Endometrial microvascular endothelial cells (primary cell): ENCODE data around the gene TGFBR3. TPM values are rescaled to one million over a fixed set of nuclear protein-coding genes. Genes with fewer than 3 reads are reported as not detected.
"Not testable (repeated sequence)": the region's sequence is repeated elsewhere in the genome, so short reads cannot be mapped to it uniquely, and the experiment has no call there.

Experiments used
- in situ Hi-C: cut with HindIII; loops from 2 replicates; pipeline ENCODE4 v1.10.0; 2017; ENCODE audit warnings: low sequenced_read_pairs, low pct_unique_long_range_greater_than_20kb; ENCODE audit errors: inconsistent ontology term
- total RNA-seq: library from RNA; depleted of rRNA; stranded (reverse); fragments of >200 nt; gene quantifications from one replicate; pipeline ENCODE4 v1.2.3, GENCODE V29; 2015; ENCODE audit errors: inconsistent ontology term

TGFBR3 gene
- total RNA-seq, 1 donor from 2014 or later = 17.8 TPM

DNA sequence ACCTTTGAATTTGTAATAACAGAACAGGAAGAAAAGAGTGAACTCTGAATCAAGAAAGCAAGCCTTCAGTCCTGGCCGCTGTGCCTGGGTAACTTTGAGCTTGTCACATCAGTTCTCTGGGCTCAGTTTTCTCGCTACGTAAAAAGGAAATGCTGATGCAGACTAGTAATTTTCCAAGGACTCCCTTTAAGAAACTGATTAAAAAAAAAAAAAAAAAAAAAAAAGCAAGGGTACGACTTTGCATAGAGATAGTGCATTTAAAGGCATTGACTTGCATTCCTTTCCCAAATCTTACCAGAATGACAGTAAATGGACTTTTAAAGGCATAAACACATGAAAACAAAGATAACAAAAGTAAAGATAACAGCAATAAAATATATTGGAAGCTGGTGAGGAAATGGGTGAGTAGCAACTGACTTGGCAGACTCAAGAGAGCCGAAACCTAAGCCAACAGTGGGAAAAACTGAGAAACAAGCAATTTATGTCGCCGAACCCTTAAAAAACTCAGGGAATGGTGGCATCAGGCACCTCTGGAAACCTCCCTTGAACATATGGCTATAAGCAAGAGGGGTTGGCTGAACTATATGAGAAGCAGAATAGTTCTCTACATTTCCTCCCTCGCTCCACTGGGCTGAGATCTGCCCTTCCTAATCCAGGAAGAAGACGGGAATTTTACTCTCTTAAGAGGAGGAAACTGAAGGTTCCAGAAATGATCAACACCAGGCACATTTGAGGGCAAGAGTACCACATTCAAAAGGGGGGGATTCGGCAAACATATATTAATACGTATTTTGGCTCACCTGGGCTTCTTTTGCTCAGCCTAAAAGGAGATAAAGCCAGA is 196.1 kb downstream of the TGFBR3 start:
- in situ Hi-C loops = no loop called here

DNA sequence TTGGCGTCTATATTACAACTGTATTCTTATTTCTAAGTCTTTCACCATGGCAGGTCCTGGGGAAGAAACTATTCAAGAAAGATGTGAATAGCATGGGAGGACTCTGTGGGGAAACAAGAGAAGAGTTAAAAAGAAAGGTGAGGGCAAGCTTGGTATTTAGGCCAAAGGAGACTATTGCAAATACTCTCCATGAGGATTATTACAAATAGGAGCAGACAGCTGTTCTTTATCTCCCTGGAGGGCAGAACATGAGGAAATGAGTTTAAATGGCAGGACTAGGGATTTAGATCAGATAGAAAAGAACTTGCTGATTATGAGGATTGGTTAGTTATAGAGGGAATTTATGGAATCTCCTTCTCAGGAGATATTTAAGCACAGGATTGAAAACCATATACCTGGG is 198.5 kb downstream of the TGFBR3 start:
- in situ Hi-C loops = no loop called here

DNA sequence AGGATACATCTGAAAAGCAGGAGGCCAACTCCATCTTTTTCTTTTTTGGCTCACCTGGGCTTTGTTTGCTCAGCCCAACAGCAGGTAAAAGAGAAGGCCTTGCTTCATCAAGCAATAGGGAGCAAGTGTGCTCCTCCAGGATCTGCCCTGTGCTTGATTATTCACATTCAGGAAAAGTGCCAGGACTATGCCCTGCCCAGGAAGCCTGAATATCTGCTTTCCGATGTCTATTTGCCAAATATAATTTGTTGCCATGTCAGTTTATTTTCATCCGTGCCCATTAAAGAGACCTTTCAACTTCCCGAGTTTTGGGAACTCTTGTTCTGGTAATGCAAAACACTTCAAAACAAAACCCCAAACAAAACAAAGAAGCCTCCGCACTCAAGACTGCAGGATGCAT is 200.0 kb downstream of the TGFBR3 start:
- in situ Hi-C loops = no loop called here

DNA sequence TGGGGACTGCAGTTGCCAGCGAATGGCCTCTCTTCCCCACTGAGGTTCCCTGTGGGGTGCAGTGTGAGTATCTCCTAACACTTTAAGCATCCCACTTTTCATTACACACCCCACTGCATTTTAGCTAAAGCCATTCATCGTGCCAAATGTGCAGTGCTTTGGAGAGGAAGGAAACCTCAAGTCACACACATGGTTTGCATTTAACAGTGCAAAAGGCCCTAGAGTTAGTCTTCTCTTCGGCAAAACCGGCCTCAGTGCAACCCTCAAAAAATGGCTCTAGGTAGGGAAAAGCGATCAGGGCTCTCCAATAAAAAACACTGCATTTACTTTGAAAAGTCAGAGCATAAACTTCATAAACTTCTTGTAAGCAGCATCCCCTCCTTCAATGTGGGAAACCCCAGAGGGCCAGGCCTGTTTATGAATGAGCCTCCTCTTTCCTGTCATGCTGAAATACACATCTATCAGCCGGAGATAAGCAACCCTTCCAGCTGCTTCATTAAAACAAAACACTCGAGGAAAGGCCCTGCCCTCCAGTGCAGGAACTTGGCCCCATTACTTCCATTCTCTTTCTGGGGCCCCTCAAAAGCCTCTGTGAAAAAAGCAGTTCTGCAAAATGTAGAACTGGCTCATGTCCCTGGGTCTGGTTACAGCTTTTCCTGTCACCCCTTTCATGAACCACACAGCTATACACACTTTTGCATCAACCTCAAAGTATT is 201.3 kb downstream of the TGFBR3 start:
- in situ Hi-C loops = no loop called here

DNA sequence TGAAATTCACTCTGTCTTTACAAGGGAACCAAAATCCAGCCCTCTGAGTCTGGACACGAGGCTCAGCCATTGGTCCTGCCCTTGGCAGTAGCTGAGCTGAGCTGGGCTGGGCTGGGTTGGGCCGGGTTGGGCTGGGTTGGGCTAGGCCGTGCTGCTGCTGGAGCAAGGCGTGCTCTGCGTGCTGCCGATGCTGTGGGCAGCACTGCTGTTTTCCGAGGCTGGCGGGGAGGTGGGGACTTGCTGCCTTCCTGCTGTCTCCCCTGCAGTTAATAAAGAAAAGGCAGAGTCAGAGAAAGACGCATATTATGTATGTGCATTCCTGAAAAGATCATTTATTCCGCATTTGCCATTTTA is 202.4 kb downstream of the TGFBR3 start:
- in situ Hi-C loops = no loop called here

DNA sequence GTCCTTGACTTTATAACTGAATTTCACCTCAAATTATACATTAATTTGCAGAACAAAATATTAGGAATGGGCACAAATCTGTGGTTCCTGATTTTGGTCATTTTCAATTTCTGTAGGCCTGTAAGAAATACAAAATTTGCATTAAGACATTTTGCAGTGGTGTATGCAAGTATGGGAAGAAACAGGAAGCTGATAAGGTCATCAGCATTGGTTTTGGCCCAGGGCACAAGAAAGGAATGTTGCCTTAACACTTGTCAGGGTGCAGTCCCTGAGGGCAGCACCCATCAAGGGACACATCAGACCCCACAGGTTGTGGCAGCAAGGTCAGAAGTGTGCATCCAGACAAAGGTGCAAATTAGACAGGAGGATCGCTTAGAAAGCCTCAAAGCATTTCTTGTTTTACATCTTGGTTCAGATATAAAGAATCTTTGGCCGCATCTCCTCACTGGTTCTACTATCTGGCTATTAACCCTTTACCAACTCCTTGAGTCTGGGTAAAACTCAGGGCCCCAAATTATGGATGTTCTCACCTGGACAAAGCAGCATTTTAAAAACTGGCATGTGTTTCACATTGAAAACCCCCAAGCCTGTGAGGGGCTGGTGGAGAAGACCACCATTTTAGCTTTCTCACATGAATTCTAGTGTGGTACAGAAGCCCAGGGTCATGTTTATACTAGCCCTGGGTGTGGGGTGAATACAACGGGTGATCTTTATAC is 202.9 kb downstream of the TGFBR3 start:
- in situ Hi-C loops = no loop called here

DNA sequence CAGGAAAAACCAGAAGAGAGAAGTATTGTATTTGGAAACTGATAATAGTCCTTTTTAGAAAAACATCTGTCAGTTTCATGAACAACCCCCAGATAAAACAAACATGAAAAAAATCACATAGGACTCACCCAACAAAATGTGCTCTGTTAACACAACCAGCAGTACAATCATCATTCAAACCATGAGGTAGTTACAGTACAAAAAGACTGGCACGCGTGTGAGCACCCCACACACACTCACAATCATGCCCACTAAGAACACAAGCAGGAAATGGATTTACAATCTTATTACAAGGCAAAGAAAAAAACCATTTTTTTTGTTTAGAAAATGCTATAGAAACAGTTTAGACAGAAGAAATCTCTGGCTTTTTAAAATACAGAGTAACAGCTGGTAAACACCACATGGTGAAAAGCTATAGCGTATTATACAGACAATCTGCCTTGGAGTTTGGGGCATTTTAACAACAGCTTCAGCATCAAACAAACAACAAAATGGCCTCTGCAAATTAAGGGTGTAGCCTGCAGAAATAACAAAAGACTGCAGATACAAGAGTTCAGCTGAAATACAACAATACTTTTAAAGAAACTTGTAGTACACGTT is 205.3 kb downstream of the TGFBR3 start:
- in situ Hi-C loops = no loop called here

DNA sequence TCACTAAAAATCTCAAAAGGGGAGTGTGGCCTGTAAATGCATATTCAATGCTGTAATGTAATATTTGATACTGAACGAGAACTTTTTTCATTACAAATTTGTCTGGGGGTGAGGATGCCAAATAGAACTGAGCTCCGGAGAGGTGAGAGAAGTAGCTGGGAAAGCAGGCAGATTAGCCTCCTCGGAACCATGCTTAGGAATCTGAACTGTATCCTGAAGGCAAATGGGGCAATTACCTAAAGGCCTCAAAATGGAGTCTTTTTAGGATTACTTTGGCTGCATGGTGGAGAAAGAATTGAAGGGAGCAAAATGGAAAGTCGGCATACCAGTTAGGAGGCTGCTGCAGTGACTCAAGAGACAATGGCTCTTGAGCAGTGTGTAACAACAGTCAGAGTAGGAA is 206.5 kb downstream of the TGFBR3 start:
- in situ Hi-C loops = no loop called here

DNA sequence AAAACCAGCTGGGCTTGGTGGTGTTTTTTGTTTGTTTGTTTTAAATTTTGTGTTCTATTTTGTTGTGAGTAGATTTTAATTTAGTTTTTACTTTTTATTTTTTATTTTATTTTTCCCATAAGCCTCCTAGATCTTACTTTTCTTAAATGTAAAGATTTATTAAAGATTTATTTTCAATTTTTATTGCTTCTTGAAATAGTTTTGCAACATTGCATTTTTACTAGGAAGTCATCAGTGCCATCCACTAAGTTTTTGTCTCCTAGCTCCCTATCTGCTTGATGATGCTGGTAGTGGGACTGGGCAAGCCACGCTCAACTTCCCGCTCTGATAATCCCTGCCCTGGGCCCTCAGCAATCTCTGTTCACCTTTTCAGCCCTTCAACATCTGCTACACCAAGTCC is 209.9 kb downstream of the TGFBR3 start:
- in situ Hi-C loops = no loop called here

DNA sequence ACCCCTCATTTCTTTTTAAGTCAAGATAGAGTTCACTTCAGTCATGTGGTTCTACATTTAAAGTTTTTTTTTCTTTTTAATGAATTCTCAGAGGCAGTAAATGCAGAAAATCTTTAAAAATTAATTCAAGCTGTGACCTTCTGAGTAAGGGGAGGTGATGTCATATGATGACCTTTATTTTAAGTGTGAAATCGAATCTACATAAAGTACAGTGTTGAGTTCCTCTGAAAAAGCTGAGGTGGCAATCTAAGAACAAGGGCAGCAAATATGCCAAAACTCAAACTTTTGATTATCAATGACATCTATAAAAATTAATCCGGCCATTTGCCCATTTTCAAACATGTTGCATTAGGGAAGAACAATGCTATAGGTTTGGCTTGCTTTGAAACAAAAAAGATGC is 211.8 kb downstream of the TGFBR3 start:
- in situ Hi-C loops = no loop called here

DNA sequence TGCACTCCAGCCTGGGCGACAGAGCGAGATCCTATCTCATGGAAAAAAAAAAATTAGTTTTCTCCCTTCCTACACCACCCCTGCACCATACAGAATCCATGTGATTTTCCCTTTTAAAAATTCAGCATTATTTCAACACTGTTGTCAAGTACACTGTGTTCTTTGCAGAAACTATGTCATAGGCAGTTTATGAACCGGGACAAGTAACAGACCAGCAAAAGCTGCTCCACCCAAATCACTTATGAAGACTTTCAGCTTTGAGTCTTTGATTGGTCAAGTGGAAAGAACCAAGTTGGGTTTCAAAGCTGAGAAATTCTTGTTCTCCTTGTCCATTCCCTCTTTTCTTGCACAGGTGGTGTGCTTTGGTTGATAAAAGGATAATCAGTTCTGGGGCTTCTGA is 212.3 kb downstream of the TGFBR3 start:
- in situ Hi-C loops = no loop called here

DNA sequence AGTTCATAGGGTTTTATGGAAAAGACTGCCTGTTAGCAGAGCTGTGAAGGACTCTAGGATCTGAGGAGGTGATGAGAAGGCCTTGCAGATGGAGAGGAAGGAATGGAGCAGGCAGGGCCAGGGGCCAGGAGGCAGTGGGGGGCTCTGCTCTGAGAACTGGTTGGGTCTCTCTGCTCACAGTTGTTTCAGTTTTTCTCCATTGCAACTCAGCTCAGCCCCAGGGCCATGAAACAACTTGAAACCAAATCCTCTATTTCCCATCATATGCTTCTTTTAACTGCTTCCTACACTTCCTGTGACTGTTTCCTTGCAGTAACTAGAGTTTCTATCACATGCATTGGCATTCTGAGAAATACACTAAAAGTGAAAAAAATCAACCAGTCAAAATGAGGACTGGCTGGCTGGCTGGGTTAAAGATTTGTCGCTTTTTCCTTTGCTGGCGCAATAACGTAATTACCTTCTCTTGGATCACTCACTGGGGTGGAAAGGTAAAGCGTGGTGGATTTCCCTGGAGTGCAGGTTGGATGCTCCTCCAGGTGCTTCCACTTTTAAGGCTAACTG is 213.3 kb downstream of the TGFBR3 start:
- in situ Hi-C loops = no loop called here

DNA sequence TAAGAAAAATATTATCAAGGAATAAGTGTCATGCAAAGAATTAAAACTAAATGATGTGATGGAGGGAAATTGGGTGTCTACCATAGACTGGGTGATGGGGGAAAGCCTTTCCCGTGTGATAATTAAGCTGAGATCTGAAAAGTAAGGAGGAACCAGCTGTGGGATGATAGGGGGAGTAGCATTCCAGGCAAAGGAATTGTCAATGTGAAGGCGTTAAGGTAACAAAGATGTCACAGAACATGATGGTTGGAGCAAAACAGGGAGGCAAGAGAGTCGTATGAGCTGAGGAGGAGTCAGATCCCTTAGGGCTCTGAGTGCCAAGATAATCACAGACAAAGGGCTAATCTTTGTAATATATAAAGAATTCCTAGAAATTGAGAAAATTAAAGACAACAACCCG is 215.2 kb downstream of the TGFBR3 start:
- in situ Hi-C loops = no loop called here

DNA sequence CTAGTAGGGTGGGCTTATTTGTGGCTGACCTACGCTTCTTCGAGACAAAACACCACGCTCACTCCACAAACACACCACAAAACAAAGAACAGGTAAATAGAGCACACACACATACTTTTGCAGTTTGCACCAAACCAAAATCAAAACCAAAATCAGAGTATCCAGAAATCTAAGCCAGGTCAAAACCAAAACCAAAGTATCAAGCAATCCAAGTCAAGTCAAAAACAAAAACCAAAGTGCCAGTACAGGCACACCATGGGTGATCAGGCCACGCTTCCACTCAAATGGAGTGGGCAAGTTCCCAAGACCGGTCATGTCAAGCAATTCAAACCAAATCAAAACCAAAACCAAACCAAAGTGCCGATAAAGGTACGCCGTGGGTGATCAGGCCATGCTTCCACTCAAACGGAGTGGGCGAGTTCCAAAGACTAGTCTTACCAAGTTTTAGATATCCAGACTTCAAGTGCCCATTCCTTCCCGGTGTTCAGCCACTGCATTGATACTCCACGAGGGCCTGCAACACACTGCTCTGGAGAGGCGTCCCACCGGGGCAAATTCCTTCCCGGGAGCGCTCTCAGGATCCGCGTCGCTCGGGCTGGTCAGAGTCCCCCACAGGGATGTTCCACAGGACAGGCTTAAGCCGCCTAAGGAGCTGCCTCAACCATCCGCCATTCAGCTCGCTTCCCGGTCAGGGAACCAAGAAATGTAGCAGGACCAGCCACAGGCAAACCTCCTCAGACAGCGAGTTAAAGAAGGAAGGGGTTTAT is 216.2 kb downstream of the TGFBR3 start:
- in situ Hi-C loops = no loop called here

DNA sequence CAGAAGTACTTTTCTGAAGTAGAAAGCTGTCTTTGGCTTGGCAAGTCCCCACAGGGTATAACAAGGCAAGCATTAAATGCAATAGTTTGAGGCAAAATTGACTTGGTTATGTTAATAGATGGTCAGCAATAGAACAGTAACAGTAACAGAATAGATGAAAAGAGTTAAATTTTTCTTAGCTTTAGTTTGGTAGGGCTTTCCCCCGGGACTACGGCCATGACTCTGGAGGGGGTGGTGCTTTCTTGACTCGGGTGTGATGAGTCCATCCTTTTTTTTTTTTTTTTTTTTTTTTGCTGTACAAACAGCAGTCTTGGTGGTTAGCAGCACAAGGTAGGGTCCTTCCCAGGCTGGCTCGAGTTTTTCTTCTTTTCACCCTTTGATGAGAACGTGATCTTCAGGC is 219.3 kb downstream of the TGFBR3 start:
- in situ Hi-C loops = not testable (repeated sequence)

DNA sequence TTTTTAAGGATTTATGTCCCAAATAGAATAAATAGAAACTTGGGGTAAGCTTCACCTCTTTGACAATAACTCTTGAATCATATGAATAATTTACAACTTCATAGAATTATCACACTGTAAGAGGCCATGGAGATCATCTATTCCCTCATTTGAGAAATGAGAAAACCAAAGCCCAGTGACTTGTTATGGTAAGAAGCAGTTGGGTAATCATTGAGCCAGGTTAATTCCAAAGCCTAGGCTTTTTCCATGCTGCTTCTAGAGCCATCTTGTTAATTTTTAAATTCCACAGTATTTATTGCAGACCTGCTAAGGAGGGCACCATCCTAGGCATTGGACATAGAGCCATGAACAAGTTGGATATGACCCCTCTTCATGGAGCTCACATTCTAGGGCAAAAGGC is 224.8 kb downstream of the TGFBR3 start:
- in situ Hi-C loops = no loop called here

DNA sequence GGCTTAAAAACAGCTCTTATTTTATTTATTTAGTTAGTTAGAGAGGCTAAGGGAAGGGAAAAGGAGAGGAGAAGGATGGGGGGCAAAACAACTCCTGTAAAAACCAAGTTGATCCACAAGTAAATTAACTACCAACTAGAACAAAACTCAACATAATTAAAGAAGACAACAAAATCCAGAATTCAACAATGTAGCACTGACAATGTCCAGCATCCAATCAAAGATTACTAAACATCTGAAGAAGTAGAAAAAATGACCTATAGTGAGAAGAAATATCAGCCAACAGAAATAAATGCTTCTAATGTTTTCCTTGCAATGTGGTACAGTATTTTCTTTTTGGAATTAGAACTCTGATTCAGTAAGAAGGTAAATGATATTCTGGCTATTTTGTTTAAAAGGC is 225.2 kb downstream of the TGFBR3 start:
- in situ Hi-C loops = no loop called here

DNA sequence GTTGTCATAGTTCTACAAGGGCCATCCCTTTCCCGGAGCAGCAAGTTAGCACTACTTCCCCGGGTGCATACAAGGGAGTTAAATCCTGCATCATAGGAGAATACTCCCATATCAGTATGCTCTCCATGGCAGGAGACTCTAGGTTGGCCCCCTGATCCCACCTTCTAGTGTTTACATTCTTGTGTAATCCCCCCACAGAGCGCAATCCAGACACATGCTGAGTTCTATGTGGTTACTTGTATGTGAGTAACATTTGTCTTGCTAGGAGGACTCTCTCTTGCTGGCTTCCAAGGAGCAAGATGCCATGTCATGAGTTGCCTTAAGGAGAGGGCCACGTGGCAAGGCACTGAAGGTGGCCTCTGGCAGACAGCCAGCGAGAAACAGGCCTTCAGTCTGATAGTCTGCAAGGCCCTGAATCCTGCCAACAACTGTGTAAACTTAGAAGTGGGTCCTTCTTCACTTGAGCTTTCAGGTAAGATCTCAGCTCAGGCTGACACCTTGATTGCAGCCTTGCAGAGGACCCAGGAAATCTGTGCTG is 230.0 kb downstream of the TGFBR3 start:
- in situ Hi-C loops = no loop called here
